ENCODE results near the gene PLXNA4. TPM values are rescaled to one million over a fixed set of nuclear protein-coding genes. Genes with fewer than 3 reads are reported as not detected.

The PLXNA4 gene
- total and polyA plus RNA-seq, 10 donors = 0.15 to 14.7 (median 8.7) TPM

DNA sequence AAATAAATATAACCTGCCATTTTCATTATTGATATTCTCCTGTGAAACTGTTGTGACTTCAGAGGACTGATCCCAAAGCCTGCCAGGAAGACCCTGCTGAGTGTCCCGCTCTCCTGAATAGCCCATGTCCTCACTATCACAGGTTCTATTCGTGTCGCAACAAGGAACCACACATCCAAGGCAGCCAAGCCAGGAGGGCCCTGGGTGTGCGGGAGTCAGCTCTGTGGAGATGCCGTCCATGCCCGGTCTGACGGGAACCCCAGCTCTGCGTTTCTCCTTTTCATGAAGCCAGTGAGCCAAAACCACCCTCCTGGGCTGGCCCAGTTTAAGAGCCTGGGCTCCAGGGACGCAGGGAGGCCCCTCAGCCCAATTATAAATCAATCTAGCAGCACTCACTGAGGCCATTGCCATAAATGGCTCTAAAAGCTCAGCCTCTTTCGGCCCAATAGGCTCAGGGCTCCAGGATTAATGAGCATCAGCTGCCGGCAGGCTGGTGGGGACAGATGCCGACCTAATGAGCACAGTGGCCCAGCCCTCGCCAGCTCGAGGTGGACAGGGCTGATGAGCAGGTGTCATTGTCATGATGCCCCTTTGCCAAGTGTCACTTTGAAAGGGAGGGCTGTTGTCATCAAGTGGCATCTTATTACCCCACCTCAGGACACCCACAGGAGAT lies 177.9 kb downstream of the PLXNA4 start:
- peaks cover 0 to 5% (median 0%) of the 10 kb centered on the region in 7 donors for H3K27me3 ChIP-seq (replicated peaks in 1 of 7)
- H3K4me1 ChIP-seq = peaks cover 0 to 19% (median 11%) of the 10 kb centered on the region in 6 donors
- intact Hi-C loops (cut with DNase I; ENCODE audit: low total_unique reads) = no loop called here
- no peak overlapping the region for H3K27ac ChIP-seq
- TF ChIP-seq CTCF (IDR thresholded peaks at IDR 0.05 in 8 of 11, conservative IDR thresholded peaks at IDR 0.05 in 3 of 11) (no peak), POLR2A (IDR thresholded peaks at IDR 0.05) (no peak), POLR2AphosphoS5 (IDR thresholded peaks at IDR 0.05) (no peak)
- no peaks in the 10 kb centered on the region for H3K9me3 ChIP-seq
- 86 to 92% (median 89%) methylated on average over 12 to 14 of the region's 14 CpGs for WGBS, 5 donors
- no peaks in the 10 kb centered on the region for H3K36me3 ChIP-seq
- H3K4me3 ChIP-seq = no peak overlapping the region
- DNase-seq = peak; percentile 66

GRCh38 chr7:132397070-132397469 lies 179.2 kb downstream of the PLXNA4 start:
- Histone ChIP-seq H3K9me3 (no peaks in the 10 kb centered on the region), H3K36me3 (no peaks in the 10 kb centered on the region), H3K4me3 (no peak overlapping the region), H3K27me3 (replicated peaks in 1 of 7) (peaks cover 0 to 2% (median 0%) of the 10 kb centered on the region in 7 donors), H3K27ac (no peak overlapping the region), H3K4me1 (peaks cover 0 to 14% (median 6%) of the 10 kb centered on the region in 6 donors)
- TF ChIP-seq POLR2AphosphoS5 (IDR thresholded peaks at IDR 0.05) (no peak), POLR2A (IDR thresholded peaks at IDR 0.05) (no peak), CTCF (IDR thresholded peaks at IDR 0.05 in 8 of 11, conservative IDR thresholded peaks at IDR 0.05 in 3 of 11) (no peak)
- 89 to 96% (median 94%) methylated on average over 5 of the region's 5 CpGs for WGBS, 5 donors
- DNase-seq = no peak
- intact Hi-C loops (cut with DNase I; ENCODE audit: low total_unique reads) = no loop called here

DNA sequence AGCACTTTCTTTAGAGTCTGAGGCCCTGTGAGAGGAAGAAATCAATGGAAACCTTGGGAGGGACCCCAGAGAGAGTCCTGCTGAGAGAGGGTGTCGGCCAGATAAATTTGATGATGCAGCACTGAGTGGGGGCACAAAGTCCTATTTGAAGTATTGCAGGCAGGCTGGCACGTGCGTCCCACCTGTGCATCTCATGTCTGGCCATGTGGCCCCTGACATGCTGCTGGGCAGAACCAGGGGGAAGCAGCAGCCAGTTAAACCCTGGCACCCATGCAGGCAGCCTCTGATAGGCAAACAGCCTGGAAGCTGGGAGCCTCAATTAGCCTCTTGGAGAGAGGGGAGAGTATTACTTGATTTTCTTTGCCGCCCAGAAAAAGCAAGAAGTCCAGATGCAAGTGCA lies 180.9 kb downstream of the PLXNA4 start:
- DNase-seq = peak; percentile 35
- intact Hi-C loops (cut with DNase I; ENCODE audit: low total_unique reads) = no loop called here
- no peaks in the 10 kb centered on the region for H3K36me3 ChIP-seq
- no peaks in the 10 kb centered on the region for H3K27me3 ChIP-seq (replicated peaks in 1 of 7)
- H3K4me1 ChIP-seq = peaks cover 0 to 14% (median 5%) of the 10 kb centered on the region in 6 donors
- 82 to 92% (median 89%) methylated on average over 4 of the region's 4 CpGs for WGBS, 5 donors
- no peak for TF ChIP-seq POLR2A (IDR thresholded peaks at IDR 0.05)
- no peak overlapping the region for H3K27ac ChIP-seq
- no peaks in the 10 kb centered on the region for H3K9me3 ChIP-seq
- no peak overlapping the region for H3K4me3 ChIP-seq

DNA sequence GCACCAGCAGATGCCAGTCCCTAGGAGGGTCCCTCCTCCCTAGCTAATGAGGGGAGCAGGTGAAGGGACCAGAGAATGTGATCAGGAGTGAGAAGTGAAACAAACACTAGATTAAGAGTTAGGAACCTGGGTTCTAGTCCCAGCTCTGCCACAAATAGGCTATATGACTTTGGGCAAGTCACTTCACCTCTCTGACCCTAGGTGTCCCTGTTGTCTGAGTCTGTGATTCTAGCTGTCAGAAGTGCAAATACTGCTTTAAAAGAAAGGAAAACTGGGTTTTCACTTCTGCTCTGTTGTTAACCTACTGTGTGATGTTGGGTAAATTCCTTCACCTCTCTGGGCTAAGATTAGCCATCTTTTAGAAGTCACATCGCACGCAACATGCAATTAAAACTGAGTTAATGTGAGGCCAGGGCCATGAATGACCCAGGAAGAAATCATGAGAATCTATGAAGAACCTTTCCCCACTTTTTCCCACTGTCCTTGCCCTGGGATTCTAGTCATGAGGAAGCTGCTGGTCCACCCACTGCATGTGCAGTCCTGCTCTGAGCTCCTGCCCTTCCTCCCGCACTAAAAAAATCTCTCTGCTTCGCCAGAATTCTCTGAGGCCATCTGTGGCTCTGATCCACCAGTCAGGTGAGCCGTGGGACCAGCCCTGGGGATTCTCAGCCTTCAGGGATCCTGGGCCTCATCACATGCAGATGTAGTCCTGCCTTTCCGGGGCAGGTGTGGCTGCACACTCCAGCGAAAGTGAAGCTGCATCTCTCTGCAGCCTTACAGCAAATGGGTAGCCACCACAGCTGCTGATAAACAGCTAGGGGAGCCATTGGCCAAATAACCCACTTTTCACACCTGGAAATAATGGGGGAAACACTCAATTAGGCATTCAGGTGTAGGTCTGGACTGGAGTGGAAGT lies 181.7 kb downstream of the PLXNA4 start:
- H3K27me3 ChIP-seq (replicated peaks in 1 of 7) = no peaks in the 10 kb centered on the region
- TF ChIP-seq POLR2A (IDR thresholded peaks at IDR 0.05) (no peak), CTCF (IDR thresholded peaks at IDR 0.05 in 8 of 11, conservative IDR thresholded peaks at IDR 0.05 in 3 of 11) (peak in 4 of 11 experiments; percentile 16 to 42 (median 22)), POLR2AphosphoS5 (IDR thresholded peaks at IDR 0.05) (no peak)
- no peak overlapping the region for H3K4me3 ChIP-seq
- peaks cover 0 to 4% (median 0%) of the 10 kb centered on the region in 8 donors for H3K9me3 ChIP-seq
- DNase-seq = peak; percentile 25
- intact Hi-C loops (cut with DNase I; ENCODE audit: low total_unique reads) = no loop called here
- H3K27ac ChIP-seq = no peak overlapping the region
- no peaks in the 10 kb centered on the region for H3K36me3 ChIP-seq
- 80 to 92% (median 88%) methylated on average over 7 of the region's 7 CpGs for WGBS, 5 donors
- H3K4me1 ChIP-seq = peaks cover 0 to 14% (median 5%) of the 10 kb centered on the region in 6 donors
